ENCODE results near the gene MBD1.
"Not testable (repeated sequence)": the region's sequence is repeated elsewhere in the genome, so short reads cannot be mapped to it uniquely, and the experiment has no call there.

MBD1 gene

DNA sequence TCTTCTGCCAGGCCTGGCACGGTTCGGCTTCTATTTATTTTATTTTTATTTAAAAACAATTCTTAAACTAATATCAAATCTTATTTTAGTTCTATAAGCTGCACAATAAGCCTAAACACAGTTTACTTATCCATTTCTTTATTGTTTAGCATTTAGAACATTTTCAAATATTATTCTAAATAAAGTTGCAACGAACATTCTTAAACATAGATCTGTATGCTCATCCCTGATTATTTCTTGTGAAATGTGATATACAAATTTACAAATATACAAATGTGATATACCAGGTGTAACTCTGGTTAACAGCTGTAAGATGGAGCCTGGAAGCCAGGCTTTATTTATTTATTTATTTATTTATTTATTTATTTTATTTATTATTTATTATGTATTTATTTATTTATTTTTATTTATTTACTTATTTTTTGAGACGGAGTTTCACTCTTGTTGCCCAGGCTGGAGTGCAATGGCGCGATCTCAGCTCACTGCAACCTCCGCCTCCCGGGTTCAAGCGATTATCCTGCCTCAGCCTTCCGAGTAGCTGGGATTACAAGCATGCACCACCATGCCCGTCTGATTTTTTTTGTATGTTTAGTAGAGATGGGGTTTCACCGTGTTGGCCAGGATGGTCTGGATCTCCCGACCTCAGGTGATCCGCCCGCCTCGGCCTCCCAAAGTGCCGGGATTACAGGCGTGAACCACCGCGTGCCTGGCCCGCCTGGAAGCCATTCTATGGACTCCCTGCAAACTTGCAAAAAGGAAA is 7.2 kb upstream of the MBD1 start:
- not testable (repeated sequence) for H3K27me3 ChIP-seq (ENCODE audit: control insufficient read depth in 1 of 2, insufficient read depth in 2 of 2, low read length in 2 of 2)
- H3K4me3 ChIP-seq (ENCODE audit: low read depth in 1 of 2, low read length in 2 of 2) = peak overlapping the region; percentile 47 to 90

DNA sequence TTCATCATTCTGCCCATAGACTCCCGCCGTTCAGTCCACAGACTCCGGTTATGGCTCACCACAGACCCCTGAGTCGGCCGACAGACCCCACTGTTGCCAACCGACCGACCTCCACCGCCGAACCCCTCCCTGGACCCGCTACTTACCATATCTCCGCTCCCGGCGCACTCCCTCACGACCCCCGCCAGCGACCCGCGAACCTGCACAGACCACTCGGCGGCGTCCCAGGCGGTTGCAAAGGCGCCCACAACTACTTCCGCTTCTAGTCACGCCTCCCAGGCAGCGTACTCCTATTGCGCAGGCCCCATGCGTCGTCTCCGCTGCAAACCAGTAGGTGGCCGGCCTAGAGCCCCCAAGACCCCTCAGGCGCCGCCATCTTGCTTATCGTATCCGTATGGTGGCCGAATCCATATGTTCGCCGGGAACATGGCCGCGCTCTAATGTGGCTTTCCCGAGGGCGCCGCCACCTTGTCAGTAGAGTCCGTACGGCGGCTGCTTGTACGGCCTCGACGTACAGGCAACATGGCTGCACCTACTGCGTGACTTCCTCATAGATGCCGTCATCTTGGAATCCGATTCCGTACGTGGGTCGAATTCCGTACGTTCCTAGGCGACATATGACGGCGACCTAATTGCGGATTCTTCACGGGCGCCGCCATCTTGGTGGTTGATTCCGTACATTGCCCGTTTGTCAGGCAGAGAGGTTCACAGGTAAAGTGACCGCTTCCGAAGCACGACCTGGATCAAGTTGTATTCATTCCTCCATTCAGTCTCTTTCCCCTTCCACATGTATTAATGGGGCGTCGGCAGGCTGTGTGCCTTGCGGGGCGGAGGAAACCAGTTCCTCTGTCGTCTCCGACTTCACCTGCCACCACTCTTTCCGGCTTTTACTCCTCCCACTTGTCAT is 6.4 kb upstream of the MBD1 start, which contains the start of gene CXXC1:
CXXC1 (minus strand) TSS at position 252 of the 907 bp plus-strand sequence; CDS start at position 149, 103 bp downstream.
- H3K27me3 ChIP-seq (ENCODE audit: control insufficient read depth in 1 of 2, insufficient read depth in 2 of 2, low read length in 2 of 2) = no peaks in the 10 kb centered on the region
- H3K4me1 ChIP-seq (ENCODE audit: insufficient read depth, low read length) = no peaks in the 10 kb centered on the region
- H3K36me3 ChIP-seq (ENCODE audit: insufficient read depth, low read length) = peaks cover 17% of the 10 kb centered on the region
- H3K4me3 ChIP-seq (ENCODE audit: low read depth in 1 of 2, low read length in 2 of 2) = peak within 1 kb of the TSS; percentile 58 to 90
- no peaks in the 10 kb centered on the region for H3K9me3 ChIP-seq (ENCODE audit: low read length)
- peak within 1 kb of the TSS; percentile 75 for H3K9ac ChIP-seq (ENCODE audit: low read length)
- H3K27ac ChIP-seq (ENCODE audit: low read depth, low read length) = peak within 1 kb of the TSS; percentile 77

More for the DNA sequence above, 7.2 kb upstream of the MBD1 start:
- H3K9me3 ChIP-seq (ENCODE audit: low read length); H3K4me1 ChIP-seq (ENCODE audit: insufficient read depth, low read length); H3K36me3 ChIP-seq (ENCODE audit: insufficient read depth, low read length): not testable (repeated sequence)
- Histone ChIP-seq H3K27ac (ENCODE audit: low read depth, low read length) (peak overlapping the region; percentile 19), H3K9ac (ENCODE audit: low read length) (peak overlapping the region; percentile 33)

DNA sequence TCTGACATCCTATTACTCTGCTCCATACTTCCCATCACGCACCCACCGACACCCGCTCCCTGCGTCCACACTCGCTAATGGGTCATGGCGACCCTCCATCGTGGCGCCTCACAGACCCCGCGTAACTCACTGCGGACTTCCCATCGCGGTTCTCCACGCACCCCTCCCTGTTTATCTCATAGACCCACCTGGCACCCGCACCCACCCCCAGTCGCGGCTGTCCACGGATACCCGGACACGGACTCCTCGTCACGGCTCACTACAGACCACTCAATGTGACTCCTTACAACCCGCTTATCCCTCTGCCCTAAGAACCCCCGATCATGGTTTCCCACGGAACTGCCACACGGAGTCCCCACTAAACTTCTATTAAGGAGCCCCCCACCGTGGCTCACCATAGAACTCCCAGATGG is 5.7 kb upstream of the MBD1 start:
- H3K9ac ChIP-seq (ENCODE audit: low read length) = peak overlapping the region; percentile 75
- H3K4me1 ChIP-seq (ENCODE audit: insufficient read depth, low read length) = peaks cover 4% of the 10 kb centered on the region
- peak overlapping the region; percentile 58 to 90 for H3K4me3 ChIP-seq (ENCODE audit: low read depth in 1 of 2, low read length in 2 of 2)
- no peaks in the 10 kb centered on the region for H3K9me3 ChIP-seq (ENCODE audit: low read length)
- peaks cover 24% of the 10 kb centered on the region for H3K36me3 ChIP-seq (ENCODE audit: insufficient read depth, low read length)
- H3K27ac ChIP-seq (ENCODE audit: low read depth, low read length) = peak overlapping the region; percentile 77
- H3K27me3 ChIP-seq (ENCODE audit: control insufficient read depth in 1 of 2, insufficient read depth in 2 of 2, low read length in 2 of 2) = no peaks in the 10 kb centered on the region

DNA sequence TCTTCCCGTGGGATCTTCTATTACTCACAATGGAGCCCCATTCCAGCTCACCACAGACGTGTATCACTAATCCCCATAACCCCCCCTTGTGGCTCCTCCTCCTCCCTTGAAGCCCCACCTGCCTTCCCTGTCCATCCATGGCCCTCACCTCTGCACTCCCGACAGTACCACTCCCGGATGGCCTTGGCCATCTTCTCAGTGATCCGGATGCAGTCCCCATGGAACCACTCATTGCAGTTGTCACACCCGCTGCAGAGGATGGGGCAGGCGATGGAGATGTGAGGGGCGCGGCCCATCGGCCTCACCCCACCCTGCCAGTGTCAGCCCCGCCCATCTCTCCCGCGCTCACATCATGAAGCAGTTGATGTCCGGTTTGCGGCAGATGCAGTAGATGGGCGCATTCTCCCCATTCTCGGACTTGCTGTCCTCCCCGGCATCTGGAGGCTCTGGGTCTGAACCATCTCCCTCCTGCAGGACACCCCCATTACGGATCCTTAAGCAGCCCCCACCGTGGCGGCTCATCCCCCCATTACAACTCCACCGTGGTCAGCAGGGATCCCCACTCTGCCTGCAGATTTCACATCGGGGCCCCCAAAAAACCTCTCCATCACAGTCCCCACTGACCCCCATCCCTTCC is 5.2 kb upstream of the MBD1 start:
- Histone ChIP-seq H3K9ac (ENCODE audit: low read length) (peak overlapping the region; percentile 75), H3K36me3 (ENCODE audit: insufficient read depth, low read length) (peaks cover 24% of the 10 kb centered on the region), H3K27me3 (ENCODE audit: control insufficient read depth in 1 of 2, insufficient read depth in 2 of 2, low read length in 2 of 2) (no peaks in the 10 kb centered on the region), H3K27ac (ENCODE audit: low read depth, low read length) (peak overlapping the region; percentile 77), H3K9me3 (ENCODE audit: low read length) (no peaks in the 10 kb centered on the region), H3K4me1 (ENCODE audit: insufficient read depth, low read length) (peaks cover 6% of the 10 kb centered on the region), H3K4me3 (ENCODE audit: low read depth in 1 of 2, low read length in 2 of 2) (peak overlapping the region; percentile 58 to 90)

DNA sequence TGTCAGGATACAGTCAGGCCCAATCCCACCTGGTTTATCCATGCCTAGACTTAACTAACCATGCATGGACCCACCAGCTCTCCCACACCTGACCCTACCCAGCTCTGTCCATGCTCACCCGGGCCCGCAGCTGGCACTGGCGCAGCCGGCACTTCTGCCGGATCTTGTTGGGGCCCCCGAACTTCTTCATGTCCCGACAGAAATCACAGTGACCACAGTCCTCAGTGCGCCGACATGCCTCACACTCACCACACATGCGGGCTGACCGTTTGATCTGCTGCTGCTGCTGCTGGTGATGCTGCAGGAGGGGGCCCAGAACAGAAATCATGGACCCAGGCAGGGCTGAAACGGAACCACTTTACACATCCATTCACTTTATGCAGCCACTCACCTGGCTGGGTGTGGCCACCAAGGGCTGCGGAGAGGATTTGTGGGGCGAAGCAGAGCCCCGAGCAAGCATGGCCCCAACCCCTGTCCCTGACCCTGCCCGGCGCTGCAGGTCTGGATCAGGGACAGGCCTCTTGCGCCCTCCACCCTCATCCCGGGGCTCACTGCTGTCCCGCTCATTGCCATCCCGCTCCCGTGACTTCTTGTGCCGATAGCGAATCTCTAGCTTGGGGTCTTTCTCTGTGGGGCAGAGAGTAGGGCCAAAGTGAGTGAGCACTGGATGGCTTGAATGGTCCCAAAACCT is 4.5 kb upstream of the MBD1 start:
- H3K36me3 ChIP-seq (ENCODE audit: insufficient read depth, low read length) = peaks cover 24% of the 10 kb centered on the region
- H3K9ac ChIP-seq (ENCODE audit: low read length) = no peak overlapping the region
- H3K27me3 ChIP-seq (ENCODE audit: control insufficient read depth in 1 of 2, insufficient read depth in 2 of 2, low read length in 2 of 2) = no peaks in the 10 kb centered on the region
- H3K4me3 ChIP-seq (ENCODE audit: low read depth in 1 of 2, low read length in 2 of 2) = no peak overlapping the region
- H3K9me3 ChIP-seq (ENCODE audit: low read length) = no peaks in the 10 kb centered on the region
- no peak overlapping the region for H3K27ac ChIP-seq (ENCODE audit: low read depth, low read length)
- H3K4me1 ChIP-seq (ENCODE audit: insufficient read depth, low read length) = peaks cover 6% of the 10 kb centered on the region

DNA sequence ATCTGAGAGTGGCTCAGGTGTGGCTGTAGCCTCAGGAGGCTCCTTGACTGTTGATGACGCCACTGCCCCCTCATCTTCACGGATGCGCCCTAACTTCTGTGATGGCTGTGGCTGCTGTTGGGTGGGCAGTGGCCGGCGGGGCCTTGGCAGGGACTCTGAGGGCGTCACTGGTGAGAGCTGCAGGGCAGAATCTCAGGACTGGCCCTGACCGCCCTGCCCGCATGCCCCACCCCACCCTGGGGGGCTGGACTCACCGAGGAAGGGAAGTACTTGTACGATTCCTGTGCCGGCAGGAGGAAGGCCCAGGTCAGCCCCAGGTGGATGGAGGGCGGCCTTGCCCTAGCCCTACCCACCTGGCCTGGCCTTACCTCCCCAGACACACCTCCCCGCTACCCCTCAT is 3.7 kb upstream of the MBD1 start:
- Histone ChIP-seq H3K27me3 (ENCODE audit: control insufficient read depth in 1 of 2, insufficient read depth in 2 of 2, low read length in 2 of 2) (no peaks in the 10 kb centered on the region), H3K4me1 (ENCODE audit: insufficient read depth, low read length) (peaks cover 13% of the 10 kb centered on the region), H3K9ac (ENCODE audit: low read length) (no peak overlapping the region), H3K27ac (ENCODE audit: low read depth, low read length) (no peak overlapping the region), H3K36me3 (ENCODE audit: insufficient read depth, low read length) (peaks cover 24% of the 10 kb centered on the region), H3K4me3 (ENCODE audit: low read depth in 1 of 2, low read length in 2 of 2) (no peak overlapping the region), H3K9me3 (ENCODE audit: low read length) (no peaks in the 10 kb centered on the region)

DNA sequence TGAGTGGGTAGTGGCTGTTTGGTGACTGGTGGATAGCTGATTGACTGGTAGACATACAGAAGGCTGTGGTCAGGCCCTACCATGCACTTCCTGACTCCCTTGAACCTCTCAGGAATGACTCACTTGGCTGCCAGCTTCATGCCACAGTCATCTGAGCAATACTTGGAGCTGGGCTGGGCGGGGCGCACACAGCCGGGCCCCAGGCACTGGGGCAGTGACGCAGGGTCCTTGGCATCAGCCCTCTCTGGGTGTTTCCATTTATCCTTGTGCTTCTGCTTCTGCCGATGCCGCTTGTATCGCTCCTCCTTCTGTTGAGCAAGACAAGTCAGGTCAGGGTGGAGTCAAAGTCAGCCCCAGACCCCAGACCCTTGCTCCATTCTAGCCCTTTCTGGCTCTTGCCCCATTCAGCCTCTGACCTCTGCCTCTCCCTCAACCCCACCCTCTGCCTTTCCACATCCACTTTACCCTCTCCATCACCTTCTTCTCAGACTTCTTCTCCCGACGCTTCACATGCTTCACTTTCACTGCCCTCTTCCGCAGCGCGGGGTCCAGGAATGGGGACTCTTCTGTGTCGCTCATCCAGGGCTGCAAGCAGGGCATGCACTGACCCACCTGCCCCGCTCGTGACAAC is 3.0 kb upstream of the MBD1 start:
- Histone ChIP-seq H3K9me3 (ENCODE audit: low read length) (no peaks in the 10 kb centered on the region), H3K27me3 (ENCODE audit: control insufficient read depth in 1 of 2, insufficient read depth in 2 of 2, low read length in 2 of 2) (no peaks in the 10 kb centered on the region), H3K27ac (ENCODE audit: low read depth, low read length) (no peak overlapping the region), H3K36me3 (ENCODE audit: insufficient read depth, low read length) (peaks cover 24% of the 10 kb centered on the region), H3K9ac (ENCODE audit: low read length) (no peak overlapping the region), H3K4me3 (ENCODE audit: low read depth in 1 of 2, low read length in 2 of 2) (no peak overlapping the region), H3K4me1 (ENCODE audit: insufficient read depth, low read length) (peaks cover 19% of the 10 kb centered on the region)

DNA sequence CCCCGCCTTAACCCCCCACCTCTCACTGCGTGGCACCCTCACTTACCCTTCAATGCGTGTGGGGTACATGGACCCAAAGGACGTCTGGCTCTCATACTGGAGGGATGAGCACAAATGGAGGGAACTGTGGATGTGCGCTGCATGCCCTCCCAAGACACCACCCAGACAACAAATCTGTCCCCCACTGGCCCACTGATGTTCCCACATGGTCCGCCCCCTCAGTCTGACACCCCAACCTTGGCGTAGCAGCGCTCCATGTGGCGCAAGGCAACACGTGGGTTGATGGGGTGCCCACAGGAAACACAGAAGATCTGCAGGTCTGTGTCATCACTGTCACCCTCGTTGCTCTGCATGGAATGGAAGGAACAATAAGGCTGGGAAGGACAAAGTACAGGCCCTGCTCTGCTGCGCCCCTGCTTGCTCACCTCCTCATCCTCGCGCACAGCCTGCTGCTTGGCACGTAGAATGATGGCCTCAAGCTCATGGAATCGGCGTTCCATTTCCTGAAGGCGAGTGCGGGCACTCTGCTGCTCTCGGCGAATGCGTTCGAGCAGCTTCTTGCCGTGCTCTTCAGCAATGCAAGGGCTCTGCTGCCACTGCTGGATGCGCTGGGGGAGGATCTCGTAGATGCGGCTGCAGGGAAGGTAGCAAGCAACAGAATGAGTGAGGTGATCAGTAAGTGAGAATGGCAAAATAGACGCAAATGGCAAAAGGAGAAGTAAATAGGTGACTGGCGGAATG is 2.3 kb upstream of the MBD1 start:
- no peak overlapping the region for H3K4me3 ChIP-seq (ENCODE audit: low read depth in 1 of 2, low read length in 2 of 2)
- H3K36me3 ChIP-seq (ENCODE audit: insufficient read depth, low read length) = peaks cover 29% of the 10 kb centered on the region
- no peaks in the 10 kb centered on the region for H3K9me3 ChIP-seq (ENCODE audit: low read length)
- no peaks in the 10 kb centered on the region for H3K27me3 ChIP-seq (ENCODE audit: control insufficient read depth in 1 of 2, insufficient read depth in 2 of 2, low read length in 2 of 2)
- peaks cover 26% of the 10 kb centered on the region for H3K4me1 ChIP-seq (ENCODE audit: insufficient read depth, low read length)
- H3K9ac ChIP-seq (ENCODE audit: low read length) = no peak overlapping the region
- H3K27ac ChIP-seq (ENCODE audit: low read depth, low read length) = no peak overlapping the region

DNA sequence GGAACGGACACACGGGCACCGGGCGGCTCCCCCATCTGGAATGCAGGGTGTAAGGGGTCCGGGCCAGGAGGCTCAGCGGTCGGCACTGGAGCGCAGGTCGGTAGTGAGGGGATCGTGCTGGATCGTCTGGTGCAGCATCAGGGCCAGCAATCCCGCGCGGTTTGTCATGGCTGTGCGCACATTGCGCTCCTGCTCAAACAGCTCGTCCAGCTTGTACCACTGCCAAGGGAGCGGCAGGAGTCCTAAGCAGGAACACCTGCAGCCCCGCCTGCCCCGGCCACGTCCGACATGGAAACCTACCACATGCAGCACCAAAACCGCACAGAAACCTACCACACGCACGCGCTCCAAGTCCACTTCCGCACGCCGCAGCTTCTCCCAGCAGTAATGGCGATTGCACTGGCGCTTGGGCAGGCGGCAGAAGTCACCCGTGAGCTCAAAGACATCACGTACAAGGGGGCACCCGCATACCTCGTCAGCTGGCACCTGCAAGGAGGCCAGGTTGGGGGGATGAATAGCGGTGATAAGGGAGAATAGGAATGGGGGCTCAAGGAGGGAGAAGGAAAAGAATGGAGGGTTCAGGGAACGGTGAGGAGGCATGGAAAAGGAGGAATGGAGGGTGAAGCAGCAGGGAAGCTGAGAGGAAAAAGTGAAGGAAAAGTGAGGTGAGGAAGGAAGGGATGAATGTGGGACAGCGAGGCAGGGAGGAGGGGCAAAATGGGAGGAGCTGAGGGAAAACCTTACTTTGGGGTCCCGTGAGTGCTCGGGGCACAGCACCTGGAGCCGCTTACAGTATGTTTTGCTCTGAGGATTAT is 1.4 kb upstream of the MBD1 start:
- H3K9me3 ChIP-seq (ENCODE audit: low read length) = no peaks in the 10 kb centered on the region
- peak overlapping the region in 1 of 2 donors; percentile 99 for H3K4me3 ChIP-seq (ENCODE audit: low read depth in 1 of 2, low read length in 2 of 2)
- H3K27ac ChIP-seq (ENCODE audit: low read depth, low read length) = peak overlapping the region; percentile 81
- H3K4me1 ChIP-seq (ENCODE audit: insufficient read depth, low read length) = peaks cover 27% of the 10 kb centered on the region
- H3K36me3 ChIP-seq (ENCODE audit: insufficient read depth, low read length) = peaks cover 32% of the 10 kb centered on the region
- H3K27me3 ChIP-seq (ENCODE audit: control insufficient read depth in 1 of 2, insufficient read depth in 2 of 2, low read length in 2 of 2) = no peaks in the 10 kb centered on the region
- no peak overlapping the region for H3K9ac ChIP-seq (ENCODE audit: low read length)

All from muscle layer of colon (tissue), 2 donors.